ENCODE results near the gene TMEM168.

Gene TMEM168

DNA sequence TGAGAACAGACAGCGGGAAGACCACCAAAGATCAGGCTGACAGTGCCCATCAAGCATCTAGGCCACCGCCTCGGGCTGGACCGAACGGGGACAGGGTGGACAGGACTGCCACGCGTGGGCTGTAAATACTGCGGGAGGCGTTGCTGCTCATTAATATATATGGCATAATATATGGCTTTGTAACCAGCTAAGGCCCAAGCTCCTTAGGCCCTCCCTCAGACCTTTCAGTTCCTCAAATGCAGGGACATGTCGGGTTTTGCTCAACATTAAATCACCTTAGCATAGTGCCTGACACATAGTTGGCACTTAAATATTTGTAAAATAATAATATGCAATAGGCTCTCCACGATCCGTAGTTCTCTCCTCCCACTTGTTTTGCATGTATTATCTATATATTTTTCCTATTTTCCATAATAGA is 402 bp upstream of the TMEM168 start:
- TF ChIP-seq ZFX (IDR thresholded peaks at IDR 0.05; ENCODE audit: borderline replicate concordance): no peak
- TF ChIP-seq, protein P1, sequence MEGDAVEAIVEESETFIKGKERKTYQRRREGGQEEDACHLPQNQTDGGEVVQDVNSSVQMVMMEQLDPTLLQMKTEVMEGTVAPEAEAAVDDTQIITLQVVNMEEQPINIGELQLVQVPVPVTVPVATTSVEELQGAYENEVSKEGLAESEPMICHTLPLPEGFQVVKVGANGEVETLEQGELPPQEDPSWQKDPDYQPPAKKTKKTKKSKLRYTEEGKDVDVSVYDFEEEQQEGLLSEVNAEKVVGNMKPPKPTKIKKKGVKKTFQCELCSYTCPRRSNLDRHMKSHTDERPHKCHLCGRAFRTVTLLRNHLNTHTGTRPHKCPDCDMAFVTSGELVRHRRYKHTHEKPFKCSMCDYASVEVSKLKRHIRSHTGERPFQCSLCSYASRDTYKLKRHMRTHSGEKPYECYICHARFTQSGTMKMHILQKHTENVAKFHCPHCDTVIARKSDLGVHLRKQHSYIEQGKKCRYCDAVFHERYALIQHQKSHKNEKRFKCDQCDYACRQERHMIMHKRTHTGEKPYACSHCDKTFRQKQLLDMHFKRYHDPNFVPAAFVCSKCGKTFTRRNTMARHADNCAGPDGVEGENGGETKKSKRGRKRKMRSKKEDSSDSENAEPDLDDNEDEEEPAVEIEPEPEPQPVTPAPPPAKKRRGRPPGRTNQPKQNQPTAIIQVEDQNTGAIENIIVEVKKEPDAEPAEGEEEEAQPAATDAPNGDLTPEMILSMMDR (IDR thresholded peaks at IDR 0.05): no peak
- peak overlapping the region; percentile 85 for H3K27ac ChIP-seq

DNA sequence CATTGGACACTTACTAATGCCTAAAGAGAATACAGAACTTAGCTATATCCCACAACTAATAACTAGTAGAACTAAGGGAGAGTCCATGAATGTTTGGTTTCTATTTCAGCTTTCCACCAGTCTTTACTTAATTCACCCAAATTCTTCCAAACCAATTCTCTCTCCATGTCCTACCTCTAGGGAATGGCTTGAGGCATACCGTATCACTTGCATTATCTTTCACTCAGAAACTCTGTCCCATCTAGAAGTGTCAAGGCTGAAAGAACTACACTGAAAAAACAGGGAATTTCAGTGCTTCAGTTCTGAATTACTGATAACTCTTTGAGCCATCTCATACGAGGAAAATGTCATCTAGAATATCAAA is 758 bp downstream of the TMEM168 start:
- peak overlapping the region; percentile 85 for H3K27ac ChIP-seq
- TF ChIP-seq ZFX (IDR thresholded peaks at IDR 0.05; ENCODE audit: borderline replicate concordance): no peak
- TF ChIP-seq, protein P1 (IDR thresholded peaks at IDR 0.05): no peak

DNA sequence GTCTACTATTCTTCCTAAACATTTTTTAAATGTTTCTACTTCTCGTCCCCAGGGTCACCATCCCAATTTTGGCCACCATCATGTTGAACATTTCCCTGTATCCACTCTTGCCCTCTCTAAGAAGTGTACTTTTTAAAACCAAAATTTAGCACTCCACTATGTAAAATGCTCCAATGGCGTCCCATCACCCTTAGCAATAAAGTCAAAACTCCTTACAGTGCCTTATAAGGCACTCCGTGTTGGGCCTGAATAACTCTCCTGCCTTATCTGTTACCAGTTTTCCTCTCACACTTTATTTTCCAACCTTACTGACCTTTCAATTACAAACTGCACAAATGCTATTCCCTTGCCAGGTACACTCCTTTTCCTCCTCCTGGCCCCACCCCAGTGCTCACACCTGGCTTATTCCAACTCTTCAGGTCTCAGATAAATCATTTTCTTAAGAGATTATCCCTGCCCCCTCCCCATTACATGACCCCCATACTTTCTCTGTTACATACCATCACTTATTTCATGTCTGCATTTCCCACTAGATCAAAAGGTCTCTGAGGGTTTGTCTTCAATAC is 1.3 kb downstream of the TMEM168 start:
- H3K27ac ChIP-seq: peak overlapping the region; percentile 85
- TF ChIP-seq, protein P1 (IDR thresholded peaks at IDR 0.05): no peak
- no peak for TF ChIP-seq ZFX (IDR thresholded peaks at IDR 0.05; ENCODE audit: borderline replicate concordance)

DNA sequence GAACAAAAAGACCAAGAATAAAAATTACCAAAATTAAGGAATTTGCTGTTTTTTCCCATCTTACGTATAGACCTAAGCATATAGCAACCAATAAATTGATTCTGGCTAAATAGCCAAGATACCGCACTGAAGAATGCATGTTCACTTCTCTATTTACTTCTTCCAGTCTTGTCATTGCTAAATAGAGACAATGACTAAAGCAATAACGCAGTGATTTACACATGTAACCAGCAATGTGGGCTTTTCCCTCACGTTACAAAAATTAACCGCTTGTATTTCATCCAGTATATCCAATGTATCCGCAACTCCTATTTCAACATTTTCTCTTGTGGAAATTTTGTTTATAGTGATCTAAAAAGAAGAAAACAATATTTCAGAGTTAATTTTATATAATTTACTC is 5.6 kb downstream of the TMEM168 start:
- H3K27ac ChIP-seq: no peak overlapping the region
- TF ChIP-seq, protein P1 (IDR thresholded peaks at IDR 0.05): no peak
- TF ChIP-seq ZFX (IDR thresholded peaks at IDR 0.05; ENCODE audit: borderline replicate concordance): no peak

DNA sequence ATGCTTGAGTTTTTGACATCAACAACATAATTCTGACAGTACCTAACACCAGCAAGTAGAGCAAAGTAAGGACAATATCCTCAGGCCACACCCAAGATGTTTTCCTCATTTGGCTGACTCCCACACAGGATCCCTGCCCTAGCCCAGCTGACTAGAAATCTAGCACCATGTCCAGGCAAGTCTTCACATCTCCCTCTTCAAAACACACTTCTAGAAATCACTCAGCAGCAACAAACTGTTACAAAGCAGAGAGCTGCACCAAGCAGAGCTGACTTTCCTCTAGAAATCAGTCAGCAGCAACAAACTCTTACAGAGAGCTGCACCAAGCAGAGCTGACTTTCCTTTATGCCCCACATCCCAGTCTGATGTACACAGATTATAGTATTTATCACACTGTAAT is 7.7 kb downstream of the TMEM168 start:
- TF ChIP-seq ZFX (IDR thresholded peaks at IDR 0.05; ENCODE audit: borderline replicate concordance): no peak
- TF ChIP-seq, protein P1 (IDR thresholded peaks at IDR 0.05): no peak
- no peak overlapping the region for H3K27ac ChIP-seq

DNA sequence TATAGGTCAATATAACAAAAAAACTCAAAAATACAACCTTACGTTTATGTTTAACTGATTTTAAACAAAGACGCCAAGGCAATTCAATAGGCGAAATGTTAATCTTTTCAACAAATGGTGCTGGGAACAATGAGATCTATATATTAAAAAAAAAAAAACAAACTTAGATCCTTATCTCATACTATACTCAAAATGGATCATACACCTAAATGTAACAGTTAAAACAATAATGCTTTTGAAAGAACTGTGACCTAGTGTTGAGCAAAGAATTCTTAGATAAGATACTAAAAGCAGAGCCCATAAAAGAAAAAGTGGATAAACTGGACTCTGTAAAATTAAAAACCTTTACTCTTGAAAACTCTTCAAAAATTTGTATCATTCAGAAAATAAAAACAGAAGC is 8.6 kb downstream of the TMEM168 start:
- H3K27ac ChIP-seq: no peak overlapping the region
- TF ChIP-seq, protein P1 (IDR thresholded peaks at IDR 0.05): no peak
- TF ChIP-seq ZFX (IDR thresholded peaks at IDR 0.05; ENCODE audit: borderline replicate concordance): no peak

DNA sequence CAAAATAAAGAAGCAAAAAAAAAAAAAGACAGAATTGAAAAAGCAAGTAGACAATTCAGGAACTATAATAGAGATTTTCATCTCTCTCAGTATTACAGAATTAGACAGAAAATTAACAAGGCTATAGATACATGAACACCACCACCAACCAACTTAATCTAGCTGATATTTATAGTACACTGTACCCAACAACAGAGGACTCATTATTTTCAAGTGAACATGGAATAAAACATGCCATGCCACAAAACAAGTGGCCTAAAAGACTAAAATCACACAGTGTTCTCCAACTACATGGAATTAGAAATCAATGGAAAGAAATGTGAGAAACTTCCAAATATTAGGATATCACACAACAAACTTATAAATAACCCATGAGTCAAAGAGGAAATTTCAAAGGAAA is 9.1 kb downstream of the TMEM168 start:
- TF ChIP-seq ZFX (IDR thresholded peaks at IDR 0.05; ENCODE audit: borderline replicate concordance): no peak
- TF ChIP-seq, protein P1 (IDR thresholded peaks at IDR 0.05): no peak
- H3K27ac ChIP-seq: no peak overlapping the region

Data from 22Rv1 (cell line).